Measurements from ENCODE around the gene PLEK.
"Not testable (repeated sequence)": the region's sequence is repeated elsewhere in the genome, so short reads cannot be mapped to it uniquely, and the experiment has no call there.

The PLEK gene

GRCh38 chr2:68340226-68341061 is 24.6 kb upstream of the PLEK start:
- no peaks in the 10 kb centered on the region for H3K36me3 ChIP-seq (ENCODE audit: control insufficient read depth in 4 of 4, insufficient read depth in 4 of 4, low read length in 3 of 4)
- H3K27me3 ChIP-seq (replicated peaks in 2 of 5; ENCODE audit: control insufficient read depth in 4 of 5, insufficient read depth in 5 of 5, low read length in 4 of 5): no peaks in the 10 kb centered on the region
- POLR2A ChIA-PET: no interaction called here
- H3K27ac ChIP-seq (ENCODE audit: insufficient read depth in 1 of 2, low read depth in 1 of 2, low read length in 2 of 2, poor library complexity in 1 of 2, severe bottlenecking in 2 of 2): no peak overlapping the region
- peaks cover 0 to 3% (median 0%) of the 10 kb centered on the region in 4 experiments for H3K4me1 ChIP-seq (ENCODE audit: control extremely low read depth in 1 of 4, control insufficient read depth in 4 of 4, insufficient read depth in 4 of 4, low read length in 3 of 4)
- no peak overlapping the region for H3K4me3 ChIP-seq (ENCODE audit: control insufficient read depth in 1 of 7, extremely low read depth in 1 of 7, insufficient read depth in 4 of 7, low read depth in 2 of 7, low read length in 6 of 7)
- CTCF ChIA-PET: no interaction called here
- peaks cover 0 to 3% (median 0%) of the 10 kb centered on the region in 5 experiments for H3K9me3 ChIP-seq (ENCODE audit: control extremely low read depth in 1 of 5, control insufficient read depth in 4 of 5, insufficient read depth in 2 of 5, low read depth in 1 of 5, low read length in 4 of 5)
- no peak for DNase-seq
- 64% methylated on average over 3 of the region's 5 CpGs for WGBS (ENCODE audit: insufficient coverage)

DNA sequence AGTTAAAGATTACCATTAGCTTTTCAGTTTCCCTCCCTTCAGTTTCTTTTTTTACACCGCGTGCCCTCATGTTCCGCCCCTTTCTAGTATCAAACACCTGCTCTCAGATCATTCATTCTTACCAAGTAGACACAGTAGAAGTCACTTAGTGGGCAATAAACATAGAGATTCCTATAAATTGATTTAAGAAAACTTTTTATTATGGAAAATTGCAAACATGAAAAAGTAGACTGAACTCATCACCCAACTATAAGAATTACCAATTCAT is 24.1 kb upstream of the PLEK start:
- WGBS (ENCODE audit: insufficient coverage): 100% methylated on average over 2 of the region's 3 CpGs
- POLR2A ChIA-PET: no interaction called here

GRCh38 chr2:68341583-68341982 is 23.5 kb upstream of the PLEK start:
- H3K4me1 ChIP-seq (ENCODE audit: control extremely low read depth in 1 of 4, control insufficient read depth in 4 of 4, insufficient read depth in 4 of 4, low read length in 3 of 4): peaks cover 0 to 3% (median 0%) of the 10 kb centered on the region in 4 experiments
- H3K27ac ChIP-seq (ENCODE audit: insufficient read depth in 1 of 2, low read depth in 1 of 2, low read length in 2 of 2, poor library complexity in 1 of 2, severe bottlenecking in 2 of 2): no peak overlapping the region
- DNase-seq: no peak
- H3K9me3 ChIP-seq (ENCODE audit: control extremely low read depth in 1 of 5, control insufficient read depth in 4 of 5, insufficient read depth in 2 of 5, low read depth in 1 of 5, low read length in 4 of 5): peaks cover 0 to 3% (median 0%) of the 10 kb centered on the region in 5 experiments
- POLR2A ChIA-PET: no interaction called here
- CTCF ChIA-PET: no interaction called here
- no peaks in the 10 kb centered on the region for H3K27me3 ChIP-seq (replicated peaks in 2 of 5; ENCODE audit: control insufficient read depth in 4 of 5, insufficient read depth in 5 of 5, low read length in 4 of 5)
- H3K4me3 ChIP-seq (ENCODE audit: control insufficient read depth in 1 of 7, extremely low read depth in 1 of 7, insufficient read depth in 4 of 7, low read depth in 2 of 7, low read length in 6 of 7): no peak overlapping the region
- WGBS (ENCODE audit: insufficient coverage): 77% methylated on average over 4 of the region's 4 CpGs
- H3K36me3 ChIP-seq (ENCODE audit: control insufficient read depth in 4 of 4, insufficient read depth in 4 of 4, low read length in 3 of 4): no peaks in the 10 kb centered on the region

More for the DNA sequence above, 24.1 kb upstream of the PLEK start:
- Histone ChIP-seq H3K27ac (ENCODE audit: insufficient read depth in 1 of 2, low read depth in 1 of 2, low read length in 2 of 2, poor library complexity in 1 of 2, severe bottlenecking in 2 of 2) (no peak overlapping the region), H3K4me1 (ENCODE audit: control extremely low read depth in 1 of 4, control insufficient read depth in 4 of 4, insufficient read depth in 4 of 4, low read length in 3 of 4) (peaks cover 0 to 3% (median 0%) of the 10 kb centered on the region in 4 experiments), H3K9me3 (ENCODE audit: control extremely low read depth in 1 of 5, control insufficient read depth in 4 of 5, insufficient read depth in 2 of 5, low read depth in 1 of 5, low read length in 4 of 5) (peaks cover 0 to 3% (median 0%) of the 10 kb centered on the region in 5 experiments), H3K4me3 (ENCODE audit: control insufficient read depth in 1 of 7, extremely low read depth in 1 of 7, insufficient read depth in 4 of 7, low read depth in 2 of 7, low read length in 6 of 7) (no peak overlapping the region), H3K27me3 (replicated peaks in 2 of 5; ENCODE audit: control insufficient read depth in 4 of 5, insufficient read depth in 5 of 5, low read length in 4 of 5) (no peaks in the 10 kb centered on the region), H3K36me3 (ENCODE audit: control insufficient read depth in 4 of 4, insufficient read depth in 4 of 4, low read length in 3 of 4) (no peaks in the 10 kb centered on the region)
- DNase-seq: no peak
- CTCF ChIA-PET: no interaction called here

- no CpG with 5 or more reads among the region's 1 CpG for WGBS (ENCODE audit: insufficient coverage)
- H3K36me3 ChIP-seq (ENCODE audit: control insufficient read depth in 4 of 4, insufficient read depth in 4 of 4, low read length in 3 of 4): no peaks in the 10 kb centered on the region
- H3K9me3 ChIP-seq (ENCODE audit: control extremely low read depth in 1 of 5, control insufficient read depth in 4 of 5, insufficient read depth in 2 of 5, low read depth in 1 of 5, low read length in 4 of 5): peaks cover 0 to 3% (median 0%) of the 10 kb centered on the region in 5 experiments
- ChIA-PET POLR2A (no interaction called here), CTCF (no interaction called here)
- H3K27me3 ChIP-seq (replicated peaks in 2 of 5; ENCODE audit: control insufficient read depth in 4 of 5, insufficient read depth in 5 of 5, low read length in 4 of 5): no peaks in the 10 kb centered on the region
- DNase-seq: no peak
- H3K4me1 ChIP-seq (ENCODE audit: control extremely low read depth in 1 of 4, control insufficient read depth in 4 of 4, insufficient read depth in 4 of 4, low read length in 3 of 4): peaks cover 0 to 3% (median 0%) of the 10 kb centered on the region in 4 experiments
- H3K27ac ChIP-seq (ENCODE audit: insufficient read depth in 1 of 2, low read depth in 1 of 2, low read length in 2 of 2, poor library complexity in 1 of 2, severe bottlenecking in 2 of 2): no peak overlapping the region
- H3K4me3 ChIP-seq (ENCODE audit: control insufficient read depth in 1 of 7, extremely low read depth in 1 of 7, insufficient read depth in 4 of 7, low read depth in 2 of 7, low read length in 6 of 7): no peak overlapping the region
Observed at GRCh38 chr2:68342470-68342869, 22.6 kb upstream of the PLEK start.

DNA sequence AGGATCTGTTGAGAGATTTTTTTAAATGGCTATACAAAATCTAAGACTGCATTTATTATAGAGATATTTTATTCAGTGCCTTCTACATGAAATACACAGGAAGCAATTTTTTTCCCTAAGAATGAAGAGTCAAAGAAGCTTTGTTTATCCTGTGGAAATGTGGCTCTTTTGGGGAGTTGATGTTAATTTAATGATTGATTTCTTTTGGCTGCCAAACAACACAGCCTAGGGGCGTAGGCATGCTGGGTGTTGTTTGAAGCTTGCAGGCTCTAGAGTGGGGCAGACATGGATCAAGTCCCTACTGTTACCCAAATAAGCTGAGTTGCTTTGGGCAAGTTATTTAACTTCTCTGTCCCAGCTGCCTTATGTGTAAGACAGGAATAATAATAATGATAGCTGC is 21.1 kb upstream of the PLEK start:
- no peaks in the 10 kb centered on the region for H3K27me3 ChIP-seq (replicated peaks in 2 of 5; ENCODE audit: control insufficient read depth in 4 of 5, insufficient read depth in 5 of 5, low read length in 4 of 5)
- H3K9me3 ChIP-seq (ENCODE audit: control extremely low read depth in 1 of 5, control insufficient read depth in 4 of 5, insufficient read depth in 2 of 5, low read depth in 1 of 5, low read length in 4 of 5): peaks cover 0 to 2% (median 0%) of the 10 kb centered on the region in 5 experiments
- peaks cover 0 to 3% (median 0%) of the 10 kb centered on the region in 4 experiments for H3K4me1 ChIP-seq (ENCODE audit: control extremely low read depth in 1 of 4, control insufficient read depth in 4 of 4, insufficient read depth in 4 of 4, low read length in 3 of 4)
- CTCF ChIA-PET: no interaction called here
- no peaks in the 10 kb centered on the region for H3K36me3 ChIP-seq (ENCODE audit: control insufficient read depth in 4 of 4, insufficient read depth in 4 of 4, low read length in 3 of 4)
- POLR2A ChIA-PET: no interaction called here
- 88% methylated on average over 1 of the region's 1 CpG for WGBS (ENCODE audit: insufficient coverage)
- DNase-seq: no peak
- no peak overlapping the region for H3K27ac ChIP-seq (ENCODE audit: insufficient read depth in 1 of 2, low read depth in 1 of 2, low read length in 2 of 2, poor library complexity in 1 of 2, severe bottlenecking in 2 of 2)
- H3K4me3 ChIP-seq (ENCODE audit: control insufficient read depth in 1 of 7, extremely low read depth in 1 of 7, insufficient read depth in 4 of 7, low read depth in 2 of 7, low read length in 6 of 7): no peak overlapping the region

- Histone ChIP-seq H3K36me3 (ENCODE audit: control insufficient read depth in 4 of 4, insufficient read depth in 4 of 4, low read length in 3 of 4) (no peaks in the 10 kb centered on the region), H3K9me3 (ENCODE audit: control extremely low read depth in 1 of 5, control insufficient read depth in 4 of 5, insufficient read depth in 2 of 5, low read depth in 1 of 5, low read length in 4 of 5) (peaks cover 0 to 3% (median 0%) of the 10 kb centered on the region in 5 experiments), H3K27me3 (replicated peaks in 2 of 5; ENCODE audit: control insufficient read depth in 4 of 5, insufficient read depth in 5 of 5, low read length in 4 of 5) (no peaks in the 10 kb centered on the region), H3K27ac (ENCODE audit: insufficient read depth in 1 of 2, low read depth in 1 of 2, low read length in 2 of 2, poor library complexity in 1 of 2, severe bottlenecking in 2 of 2) (no peak overlapping the region), H3K4me3 (ENCODE audit: control insufficient read depth in 1 of 7, extremely low read depth in 1 of 7, insufficient read depth in 4 of 7, low read depth in 2 of 7, low read length in 6 of 7) (no peak overlapping the region), H3K4me1 (ENCODE audit: control extremely low read depth in 1 of 4, control insufficient read depth in 4 of 4, insufficient read depth in 4 of 4, low read length in 3 of 4) (peaks cover 0 to 3% (median 0%) of the 10 kb centered on the region in 4 experiments)
- 90% methylated on average over 8 of the region's 9 CpGs for WGBS (ENCODE audit: insufficient coverage)
- no peak for DNase-seq
- ChIA-PET POLR2A (no interaction called here), CTCF (no interaction called here)
Observed at GRCh38 chr2:68345129-68345875, 19.8 kb upstream of the PLEK start.

DNA sequence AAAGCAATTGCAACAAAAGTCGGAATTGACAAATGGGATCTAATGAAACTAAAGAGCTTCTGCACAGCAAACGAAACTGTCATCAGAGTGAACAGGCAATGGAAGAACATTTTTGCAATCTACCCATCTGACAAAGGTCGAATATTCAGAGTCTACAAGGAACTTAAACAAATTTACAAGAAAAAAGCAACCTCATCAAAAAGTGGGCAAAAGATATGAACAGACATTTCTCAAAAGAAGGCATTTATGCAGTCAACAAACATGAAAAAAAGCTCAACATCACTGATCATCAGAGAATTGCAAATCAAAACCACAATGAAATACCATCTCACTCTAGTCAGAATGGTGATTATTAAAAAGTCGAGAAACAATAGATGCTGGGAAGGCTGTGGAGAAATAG is 16.0 kb upstream of the PLEK start:
- 96% methylated on average over 3 of the region's 4 CpGs for WGBS (ENCODE audit: insufficient coverage)
- CTCF ChIA-PET: interaction anchor here (0.9 kb wide), 1 partner anchor 8 kb away, joined by 4 read pairs; no protein-coding TSS in a partner anchor
- H3K4me1 ChIP-seq (ENCODE audit: control extremely low read depth in 1 of 4, control insufficient read depth in 4 of 4, insufficient read depth in 4 of 4, low read length in 3 of 4); DNase-seq; H3K36me3 ChIP-seq (ENCODE audit: control insufficient read depth in 4 of 4, insufficient read depth in 4 of 4, low read length in 3 of 4); H3K27ac ChIP-seq (ENCODE audit: insufficient read depth in 1 of 2, low read depth in 1 of 2, low read length in 2 of 2, poor library complexity in 1 of 2, severe bottlenecking in 2 of 2); H3K9me3 ChIP-seq (ENCODE audit: control extremely low read depth in 1 of 5, control insufficient read depth in 4 of 5, insufficient read depth in 2 of 5, low read depth in 1 of 5, low read length in 4 of 5); POLR2A ChIA-PET; H3K4me3 ChIP-seq (ENCODE audit: control insufficient read depth in 1 of 7, extremely low read depth in 1 of 7, insufficient read depth in 4 of 7, low read depth in 2 of 7, low read length in 6 of 7); H3K27me3 ChIP-seq (replicated peaks in 2 of 5; ENCODE audit: control insufficient read depth in 4 of 5, insufficient read depth in 5 of 5, low read length in 4 of 5): not testable (repeated sequence)
